Mammary epithelial cell (primary cell): Measurements from ENCODE around the gene KCNQ5.

ENCODE experiments used
- CTCF ChIP-seq, 2 donors: IDR thresholded peaks in 1 of 2; conservative IDR thresholded peaks in 1 of 2; 2 replicates each; pipeline ENCODE4 v1.5.1; 2011 to 2012; ENCODE audit warnings: inconsistent platforms in 2 of 2, low read length in 2 of 2, mild to moderate bottlenecking in 2 of 2, control low read depth in 1 of 2, low read depth in 1 of 2; ENCODE audit not compliant: insufficient read depth in 1 of 2; ENCODE audit errors: extremely low read depth in 1 of 2
- EZH2 ChIP-seq: IDR thresholded peaks from 2 replicates; pipeline ENCODE4 v1.6.1; 2012; ENCODE audit warnings: low read length, inconsistent platforms, borderline replicate concordance

- TF ChIP-seq EZH2 (no peak), CTCF (conservative IDR thresholded peaks at IDR 0.05 in 1 of 2, IDR thresholded peaks at IDR 0.05 in 1 of 2; ENCODE audit: extremely low read depth in 1 of 2, insufficient read depth in 1 of 2, low read depth in 1 of 2, low read length in 2 of 2) (no peak)
These were observed 402.7 kb downstream of the KCNQ5 start for GRCh38 chr6:73024598-73024997.
